Measurements from ENCODE around the gene STK32B. TPM values are rescaled to one million over a fixed set of nuclear protein-coding genes. Genes with fewer than 3 reads are reported as not detected.

STK32B gene
- total RNA-seq, 2 experiments from 2014 or later: not detected

DNA sequence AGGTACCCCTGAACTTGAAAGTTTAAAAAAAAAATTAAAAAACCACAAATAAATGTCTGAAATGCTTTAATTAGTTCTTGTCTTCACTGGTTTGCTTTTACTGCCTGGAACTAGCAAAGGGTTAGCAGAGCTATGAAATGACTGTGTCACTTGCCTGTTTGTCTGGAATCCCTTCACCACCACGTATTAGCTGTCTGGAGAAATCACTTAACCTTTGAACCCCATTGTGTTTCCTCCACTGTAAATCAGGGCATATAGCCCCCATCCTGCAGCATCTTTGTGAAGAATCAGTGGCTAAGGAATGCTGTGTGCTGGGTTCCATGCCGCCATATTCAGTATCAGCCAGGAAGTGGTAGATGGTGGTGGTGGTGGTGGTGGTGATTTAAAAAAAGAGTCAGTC lies 38.3 kb upstream of the STK32B start:
- DNase-seq (ENCODE audit: low spot score): no peak
- H4K20me1 ChIP-seq (ENCODE audit: insufficient read depth, low read length): no peaks in the 10 kb centered on the region
- TF ChIP-seq, protein P1, sequence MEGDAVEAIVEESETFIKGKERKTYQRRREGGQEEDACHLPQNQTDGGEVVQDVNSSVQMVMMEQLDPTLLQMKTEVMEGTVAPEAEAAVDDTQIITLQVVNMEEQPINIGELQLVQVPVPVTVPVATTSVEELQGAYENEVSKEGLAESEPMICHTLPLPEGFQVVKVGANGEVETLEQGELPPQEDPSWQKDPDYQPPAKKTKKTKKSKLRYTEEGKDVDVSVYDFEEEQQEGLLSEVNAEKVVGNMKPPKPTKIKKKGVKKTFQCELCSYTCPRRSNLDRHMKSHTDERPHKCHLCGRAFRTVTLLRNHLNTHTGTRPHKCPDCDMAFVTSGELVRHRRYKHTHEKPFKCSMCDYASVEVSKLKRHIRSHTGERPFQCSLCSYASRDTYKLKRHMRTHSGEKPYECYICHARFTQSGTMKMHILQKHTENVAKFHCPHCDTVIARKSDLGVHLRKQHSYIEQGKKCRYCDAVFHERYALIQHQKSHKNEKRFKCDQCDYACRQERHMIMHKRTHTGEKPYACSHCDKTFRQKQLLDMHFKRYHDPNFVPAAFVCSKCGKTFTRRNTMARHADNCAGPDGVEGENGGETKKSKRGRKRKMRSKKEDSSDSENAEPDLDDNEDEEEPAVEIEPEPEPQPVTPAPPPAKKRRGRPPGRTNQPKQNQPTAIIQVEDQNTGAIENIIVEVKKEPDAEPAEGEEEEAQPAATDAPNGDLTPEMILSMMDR (conservative IDR thresholded peaks at IDR 0.05; ENCODE audit: low read length): no peak
- no peak for TF ChIP-seq EZH2phosphoT487 (IDR thresholded peaks at IDR 0.05; ENCODE audit: borderline replicate concordance, low read depth, low read length)
- H3K9me3 ChIP-seq (ENCODE audit: low read length): no peaks in the 10 kb centered on the region
- no peaks in the 10 kb centered on the region for H3K36me3 ChIP-seq (ENCODE audit: insufficient read depth, low read length)
- H3K4me2 ChIP-seq (ENCODE audit: low read length): no peak overlapping the region
- no peaks in the 10 kb centered on the region for H3K4me1 ChIP-seq (ENCODE audit: insufficient read depth, low read length, poor library complexity, severe bottlenecking)
- intact Hi-C loops (cut with micrococcal nuclease; ENCODE audit: unreplicated experiment): no loop called here
- no peak overlapping the region for H3K27ac ChIP-seq (ENCODE audit: low read depth, low read length, poor library complexity, severe bottlenecking)
- no peak overlapping the region for H3K4me3 ChIP-seq (ENCODE audit: low read depth, low read length, poor library complexity, severe bottlenecking)
- no peaks in the 10 kb centered on the region for H3K9me2 ChIP-seq (ENCODE audit: insufficient read depth, low read length)
- H2AFZ ChIP-seq (ENCODE audit: low read length): no peak overlapping the region
- H3K79me2 ChIP-seq (ENCODE audit: insufficient read depth, low read depth, low read length): no peaks in the 10 kb centered on the region
- ChIA-PET CTCF (ENCODE audit: unreplicated experiment) (no interaction called here), POLR2A (no interaction called here)
- no TSS peak for BruUV-seq (replicated peaks)

DNA sequence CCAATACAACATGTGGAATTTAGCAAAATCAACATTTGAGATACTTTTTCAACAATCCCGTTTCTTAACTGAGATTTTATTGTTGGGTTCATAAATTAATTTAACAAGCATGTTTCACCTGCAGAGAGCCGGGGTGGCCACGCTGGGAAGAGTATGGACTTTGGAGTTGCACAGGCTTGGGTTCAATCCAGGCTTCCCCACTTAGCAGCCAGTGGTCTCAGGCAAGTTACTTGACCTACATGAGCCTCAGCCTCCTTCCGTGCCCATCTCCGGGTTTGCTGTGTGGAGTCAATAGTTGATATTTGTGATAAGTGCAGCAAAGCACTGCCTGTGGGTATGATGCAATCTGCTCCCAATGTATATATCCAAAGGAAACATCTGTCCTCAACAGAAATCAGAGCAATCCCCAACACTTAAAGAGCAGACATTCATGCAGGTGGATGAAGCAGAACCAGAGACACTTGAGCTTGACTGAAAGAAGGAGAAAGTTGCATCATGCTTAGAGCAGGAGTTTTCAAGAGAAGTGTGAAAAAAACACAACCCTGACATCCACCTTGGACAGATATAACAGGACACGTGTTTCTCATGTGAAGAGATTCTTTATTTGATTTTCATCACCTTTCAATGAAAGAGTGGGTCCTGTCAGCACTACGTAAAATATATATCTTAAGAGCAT lies 37.1 kb upstream of the STK32B start:
- TF ChIP-seq, protein P1 (conservative IDR thresholded peaks at IDR 0.05; ENCODE audit: low read length): no peak
- no peak for TF ChIP-seq EZH2phosphoT487 (IDR thresholded peaks at IDR 0.05; ENCODE audit: borderline replicate concordance, low read depth, low read length)
- BruUV-seq (replicated peaks): no TSS peak
- intact Hi-C loops (cut with micrococcal nuclease; ENCODE audit: unreplicated experiment): no loop called here

DNA sequence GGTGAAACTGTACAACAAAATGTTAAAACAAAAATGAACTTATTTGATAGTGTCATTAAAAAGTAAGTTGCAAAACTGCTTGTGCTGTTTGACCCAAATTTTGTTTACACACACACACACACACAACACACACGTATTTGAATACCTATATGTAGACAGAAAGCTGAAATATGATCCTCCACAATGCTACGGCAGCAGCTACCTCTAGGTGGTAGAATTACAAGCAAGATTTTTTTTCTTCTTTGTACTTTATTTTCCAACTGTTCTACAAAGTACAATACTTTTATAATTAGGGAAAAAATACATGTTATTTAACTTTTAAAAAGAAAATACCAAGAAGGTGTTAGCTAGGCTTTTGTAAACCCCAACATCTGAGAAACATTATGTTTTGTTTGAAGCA lies 33.2 kb upstream of the STK32B start:
- POLR2A ChIA-PET: interaction anchor here (0.6 to 1.0 kb wide), 4 partner anchors 14 to 742 kb away, joined by 3 to 6 read pairs (median 4); no protein-coding TSS in a partner anchor

More for the DNA sequence above, 37.1 kb upstream of the STK32B start:
- no peak overlapping the region for H2AFZ ChIP-seq (ENCODE audit: low read length)
- H3K4me3 ChIP-seq (ENCODE audit: low read depth, low read length, poor library complexity, severe bottlenecking): no peak overlapping the region
- no peak overlapping the region for H3K4me2 ChIP-seq (ENCODE audit: low read length)
- H3K9me3 ChIP-seq (ENCODE audit: low read length): no peaks in the 10 kb centered on the region
- POLR2A ChIA-PET: no interaction called here
- no peaks in the 10 kb centered on the region for H4K20me1 ChIP-seq (ENCODE audit: insufficient read depth, low read length)
- H3K36me3 ChIP-seq (ENCODE audit: insufficient read depth, low read length): no peaks in the 10 kb centered on the region
- no peaks in the 10 kb centered on the region for H3K9me2 ChIP-seq (ENCODE audit: insufficient read depth, low read length)
- no peaks in the 10 kb centered on the region for H3K4me1 ChIP-seq (ENCODE audit: insufficient read depth, low read length, poor library complexity, severe bottlenecking)
- H3K79me2 ChIP-seq (ENCODE audit: insufficient read depth, low read depth, low read length): no peaks in the 10 kb centered on the region
- no peak for DNase-seq (ENCODE audit: low spot score)
- H3K27ac ChIP-seq (ENCODE audit: low read depth, low read length, poor library complexity, severe bottlenecking): no peak overlapping the region
- CTCF ChIA-PET (ENCODE audit: unreplicated experiment): no interaction called here

More for the DNA sequence above, 33.2 kb upstream of the STK32B start:
- no TSS peak for BruUV-seq (replicated peaks)
- Histone ChIP-seq H3K4me1 (ENCODE audit: insufficient read depth, low read length, poor library complexity, severe bottlenecking) (no peaks in the 10 kb centered on the region), H3K36me3 (ENCODE audit: insufficient read depth, low read length) (no peaks in the 10 kb centered on the region), H4K20me1 (ENCODE audit: insufficient read depth, low read length) (no peaks in the 10 kb centered on the region), H3K4me3 (ENCODE audit: low read depth, low read length, poor library complexity, severe bottlenecking) (no peak overlapping the region), H2AFZ (ENCODE audit: low read length) (no peak overlapping the region), H3K9me3 (ENCODE audit: low read length) (no peaks in the 10 kb centered on the region), H3K27ac (ENCODE audit: low read depth, low read length, poor library complexity, severe bottlenecking) (no peak overlapping the region), H3K79me2 (ENCODE audit: insufficient read depth, low read depth, low read length) (no peaks in the 10 kb centered on the region), H3K4me2 (ENCODE audit: low read length) (no peak overlapping the region), H3K9me2 (ENCODE audit: insufficient read depth, low read length) (no peaks in the 10 kb centered on the region)
- CTCF ChIA-PET (ENCODE audit: unreplicated experiment): no interaction called here
- TF ChIP-seq, protein P1 (conservative IDR thresholded peaks at IDR 0.05; ENCODE audit: low read length): peak; percentile 36
- TF ChIP-seq EZH2phosphoT487 (IDR thresholded peaks at IDR 0.05; ENCODE audit: borderline replicate concordance, low read depth, low read length): no peak
- intact Hi-C loops (cut with micrococcal nuclease; ENCODE audit: unreplicated experiment): no loop called here
- no peak for DNase-seq (ENCODE audit: low spot score)
